Measurements from ENCODE around the gene FAM20B.

FAM20B gene

GRCh38 chr1:179095924-179096323, 70.2 kb downstream of the FAM20B start:
- DNase-seq: no peak

- DNase-seq: no peak
These were observed 74.2 kb downstream of the FAM20B start for GRCh38 chr1:179099891-179100290.

DNA sequence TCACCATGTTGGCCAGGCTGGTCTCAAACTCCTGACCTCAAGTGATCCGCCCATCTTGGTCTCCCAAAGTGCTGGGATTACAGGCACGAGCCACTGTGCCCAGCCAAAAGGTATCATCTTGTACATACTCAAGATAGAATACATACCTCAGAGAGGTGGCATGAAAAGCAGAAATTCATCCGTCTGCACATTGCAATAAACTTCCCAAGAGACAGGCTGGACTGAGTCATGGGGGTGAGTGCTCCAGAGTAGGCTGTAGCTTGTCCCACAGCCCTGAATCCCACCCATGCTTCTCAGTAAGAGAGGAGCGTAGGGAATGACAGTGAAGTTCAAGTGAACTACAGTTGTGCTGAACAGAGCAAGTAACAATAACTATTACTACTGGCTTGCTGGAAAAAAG, 75.9 kb downstream of the FAM20B start:
- no peak for DNase-seq

DNA sequence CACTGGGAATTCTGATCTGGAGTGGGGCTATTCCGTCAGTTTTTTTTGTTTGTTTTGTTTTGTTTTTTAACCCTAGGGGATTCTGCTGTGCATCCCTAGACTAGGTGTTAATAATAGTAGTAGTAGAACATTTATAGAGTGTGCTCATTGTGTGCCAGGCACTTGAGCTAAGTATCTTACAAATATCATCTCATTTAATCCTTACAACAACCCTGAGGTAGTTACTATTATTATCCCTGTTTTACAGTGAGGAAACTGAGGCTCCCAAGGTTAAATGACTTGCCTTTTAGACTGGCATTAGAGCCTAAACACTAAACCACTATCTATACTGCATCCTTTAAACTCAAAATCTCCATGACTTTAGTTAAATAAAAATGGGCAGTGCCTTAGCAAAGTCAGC, 78.3 kb downstream of the FAM20B start:
- no peak for DNase-seq

DNA sequence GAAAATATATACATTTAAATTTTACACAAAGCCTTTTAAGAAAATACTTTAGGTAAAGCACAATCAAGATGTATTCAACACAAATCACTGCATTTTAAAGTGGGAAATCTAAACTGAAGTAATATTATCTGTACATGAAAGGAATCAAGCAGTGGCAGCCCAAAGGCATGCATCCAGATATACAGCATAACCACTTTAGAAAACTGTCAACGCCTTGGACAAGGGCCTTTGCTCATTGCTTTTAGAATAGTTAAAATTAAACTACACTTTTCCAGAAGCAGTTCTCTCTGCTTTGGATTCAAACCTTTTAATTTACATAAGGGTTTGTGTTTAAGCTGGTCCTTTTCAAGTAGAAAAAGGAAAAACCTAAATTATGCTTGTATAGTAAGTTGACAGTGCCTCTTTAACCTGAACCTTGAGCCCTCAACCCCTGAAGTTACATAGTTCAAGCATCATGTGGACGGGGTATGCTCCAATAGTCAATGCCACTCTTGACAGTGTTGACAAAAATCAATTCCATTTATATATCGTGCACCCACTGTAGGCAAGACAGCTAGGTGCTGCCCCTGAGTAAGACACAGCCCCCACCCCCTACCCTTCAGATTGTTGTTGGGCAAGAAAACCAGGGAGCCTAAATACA, 79.0 kb downstream of the FAM20B start:
- DNase-seq: no peak

- DNase-seq: no peak
These were observed 79.7 kb downstream of the FAM20B start for GRCh38 chr1:179105393-179105792.

DNA sequence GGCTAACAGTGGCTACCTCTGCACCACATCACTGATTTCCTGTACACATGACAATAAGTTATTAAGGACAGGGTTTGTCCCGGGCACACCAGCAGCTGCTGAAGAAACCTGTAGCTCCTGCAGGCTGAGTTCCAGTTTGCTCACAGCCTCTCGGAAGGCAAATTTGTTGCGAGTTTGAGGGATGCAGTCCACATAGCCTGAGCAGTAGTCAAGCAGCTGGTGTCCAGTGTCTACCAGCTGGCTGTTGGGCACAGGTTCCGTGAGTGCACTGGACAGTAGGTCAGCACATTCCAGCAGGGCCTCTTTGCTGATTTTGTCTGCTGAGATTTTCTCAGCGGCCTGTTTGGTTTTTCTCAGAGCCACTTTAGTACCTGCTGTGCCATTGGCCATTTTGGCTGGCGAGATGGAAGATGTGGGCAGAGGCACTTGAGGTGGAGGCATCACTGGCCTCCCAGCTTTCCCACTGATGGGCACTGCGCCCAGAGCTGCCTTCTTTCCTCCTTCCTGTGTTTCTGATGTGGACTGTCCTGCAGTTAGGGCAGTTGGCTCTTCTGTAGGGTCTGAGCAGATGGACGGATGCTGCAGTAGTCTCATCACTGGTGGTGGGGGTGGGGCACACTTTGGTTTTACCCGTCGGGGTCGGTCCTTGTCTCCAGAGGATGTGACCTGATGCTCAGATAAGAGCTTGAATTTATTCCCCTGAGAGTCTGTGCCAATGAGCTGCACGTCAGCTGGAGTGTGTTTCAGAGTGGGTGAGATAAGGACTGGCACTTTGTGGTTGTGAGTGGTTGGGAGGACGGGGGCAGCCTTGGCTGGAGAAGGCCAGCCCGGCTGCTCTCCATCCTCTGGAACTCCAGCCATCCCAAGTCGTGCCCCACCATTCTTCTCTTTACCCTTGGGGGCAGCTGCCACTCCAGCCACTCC, 82.3 kb downstream of the FAM20B start:
- no peak for DNase-seq

DNA sequence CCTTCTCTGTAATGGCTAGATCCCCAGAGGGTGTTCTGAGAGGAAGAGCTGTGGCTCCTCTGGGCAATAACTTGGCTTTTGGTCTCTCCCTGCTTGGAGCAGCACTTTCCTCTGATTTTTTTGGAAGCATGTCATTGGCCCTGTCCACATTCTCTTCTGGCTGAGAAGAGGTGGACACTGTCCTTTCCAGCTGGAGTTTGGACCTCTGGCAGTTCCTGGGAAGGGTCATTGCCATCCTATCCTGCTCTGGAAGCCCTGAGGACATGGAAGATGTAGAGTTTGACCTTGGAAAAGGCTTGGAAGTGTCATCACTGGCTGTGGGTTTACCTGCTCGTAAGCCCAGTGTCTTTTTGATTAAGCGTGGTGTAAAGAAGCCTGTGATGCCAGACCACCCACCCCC, 83.0 kb downstream of the FAM20B start:
- no peak for DNase-seq

GRCh38 chr1:179115181-179115580, 89.5 kb downstream of the FAM20B start:
- DNase-seq: no peak

GRCh38 chr1:179119513-179119912, 93.8 kb downstream of the FAM20B start:
- no peak for DNase-seq

- no peak for DNase-seq
These were observed 95.0 kb downstream of the FAM20B start for GRCh38 chr1:179120736-179121135.

DNA sequence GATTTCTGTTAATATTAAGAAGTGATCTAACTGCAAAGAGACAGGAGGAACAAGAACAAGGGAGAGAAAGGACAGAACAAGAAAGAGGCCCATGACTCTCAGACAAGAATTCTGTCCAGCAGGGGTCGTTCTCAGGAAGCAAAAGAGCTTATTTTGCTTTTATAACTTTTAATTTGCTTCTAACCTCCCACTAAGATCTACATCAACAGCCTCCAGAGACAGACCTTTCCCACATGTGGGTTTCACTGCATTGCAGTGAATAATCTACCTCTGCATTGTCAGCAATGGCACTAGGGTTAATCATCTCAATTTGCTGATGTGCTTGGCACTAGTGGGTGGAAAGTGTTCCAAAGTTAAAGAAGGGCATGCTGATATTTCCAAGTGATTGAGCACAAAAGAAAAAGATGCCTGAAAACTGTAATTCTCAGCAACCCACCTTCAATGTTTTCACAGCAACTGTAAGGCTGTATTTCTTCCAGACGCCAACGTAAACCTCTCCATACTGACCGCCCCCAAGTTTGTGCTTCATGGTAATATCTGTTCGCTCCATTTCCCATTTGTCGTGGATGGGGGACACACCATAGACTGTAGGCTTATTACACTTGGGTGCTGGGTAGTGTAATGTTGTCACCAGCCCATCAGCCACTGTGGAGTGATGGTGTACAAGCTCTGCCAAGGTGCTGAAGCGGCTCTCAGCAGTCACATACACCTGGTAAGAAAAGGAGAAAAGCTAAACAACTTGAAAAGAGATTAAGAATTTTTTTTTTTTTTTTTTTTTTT, 95.7 kb downstream of the FAM20B start:
- DNase-seq: peak; percentile 36

- DNase-seq: no peak
These were observed 99.2 kb downstream of the FAM20B start for GRCh38 chr1:179124873-179125272.
